Measurements from ENCODE around the gene AMPD2.

- TF ChIP-seq POLR2A (IDR thresholded peaks at IDR 0.05; ENCODE audit: low read depth, low read length) (no peak), POLR2AphosphoS5 (IDR thresholded peaks at IDR 0.05; ENCODE audit: low read depth, low read length) (no peak), TAF1 (IDR thresholded peaks at IDR 0.05; ENCODE audit: borderline replicate concordance, low read depth, low read length) (no peak)
These were observed 719 bp upstream of the AMPD2 start for GRCh38 chr1:109618661-109619575.
